Measurements from ENCODE around the gene WDR13. TPM values are rescaled to one million over a fixed set of nuclear protein-coding genes. Genes with fewer than 3 reads are reported as not detected.
"Not testable (repeated sequence)": the region's sequence is repeated elsewhere in the genome, so short reads cannot be mapped to it uniquely, and the experiment has no call there.

Gene WDR13
- 73.8 TPM for total RNA-seq (ENCODE audit: unreplicated experiment)
- long read RNA-seq, full-length matches to known transcripts = 64 of 83 reads
- long read RNA-seq, partial matches to known transcripts = 4 of 83 reads
- long read RNA-seq, other reads (novel, unspliced or antisense) = 15 of 83 reads

GRCh38 chrX:48597353-48598264 lies at the start of gene WDR13:
WDR13 (plus strand) TSS chrX:48597492; CDS start chrX:48597997, 505 bp downstream.
- Mint-ChIP-seq H3K9me3 (ENCODE audit: unreplicated experiment) (no peaks in the 10 kb centered on the region), H3K4me3 (ENCODE audit: unreplicated experiment) (peak within 1 kb of the TSS; percentile 97), H3K4me1 (ENCODE audit: unreplicated experiment) (peaks cover 4% of the 10 kb centered on the region), H3K36me3 (ENCODE audit: low read depth, unreplicated experiment) (peaks cover 6% of the 10 kb centered on the region), H3K27ac (ENCODE audit: unreplicated experiment) (peak within 1 kb of the TSS; percentile 99), H3K27me3 (ENCODE audit: unreplicated experiment) (peaks cover 2% of the 10 kb centered on the region)
- DNase-seq (ENCODE audit: low spot score) = peak; percentile 82
- no peak for TF ChIP-seq CTCF (IDR thresholded peaks at IDR 0.05; ENCODE audit: unreplicated experiment)

- TF ChIP-seq CTCF (IDR thresholded peaks at IDR 0.05; ENCODE audit: unreplicated experiment) = no peak
- no peak overlapping the region for H3K4me3 Mint-ChIP-seq (ENCODE audit: unreplicated experiment)
- no peak overlapping the region for H3K27ac Mint-ChIP-seq (ENCODE audit: unreplicated experiment)
- H3K27me3 Mint-ChIP-seq (ENCODE audit: unreplicated experiment) = no peaks in the 10 kb centered on the region
- H3K9me3 Mint-ChIP-seq (ENCODE audit: unreplicated experiment) = no peaks in the 10 kb centered on the region
- no peaks in the 10 kb centered on the region for H3K4me1 Mint-ChIP-seq (ENCODE audit: unreplicated experiment)
- peaks cover 9% of the 10 kb centered on the region for H3K36me3 Mint-ChIP-seq (ENCODE audit: low read depth, unreplicated experiment)
- no peak for DNase-seq (ENCODE audit: low spot score)
Observed at GRCh38 chrX:48548871-48549270, 48.4 kb upstream of the WDR13 start.

GRCh38 chrX:48555731-48556325 lies 41.5 kb upstream of the WDR13 start:
- not testable (repeated sequence) for H3K4me1 Mint-ChIP-seq (ENCODE audit: unreplicated experiment); DNase-seq (ENCODE audit: low spot score); H3K9me3 Mint-ChIP-seq (ENCODE audit: unreplicated experiment); H3K36me3 Mint-ChIP-seq (ENCODE audit: low read depth, unreplicated experiment); H3K27me3 Mint-ChIP-seq (ENCODE audit: unreplicated experiment); H3K4me3 Mint-ChIP-seq (ENCODE audit: unreplicated experiment)
- peak overlapping the region; percentile 42 for H3K27ac Mint-ChIP-seq (ENCODE audit: unreplicated experiment)

- H3K27me3 Mint-ChIP-seq (ENCODE audit: unreplicated experiment) = no peaks in the 10 kb centered on the region
- no peaks in the 10 kb centered on the region for H3K9me3 Mint-ChIP-seq (ENCODE audit: unreplicated experiment)
- H3K36me3 Mint-ChIP-seq (ENCODE audit: low read depth, unreplicated experiment) = no peaks in the 10 kb centered on the region
- H3K27ac Mint-ChIP-seq (ENCODE audit: unreplicated experiment) = no peak overlapping the region
- no peaks in the 10 kb centered on the region for H3K4me1 Mint-ChIP-seq (ENCODE audit: unreplicated experiment)
- H3K4me3 Mint-ChIP-seq (ENCODE audit: unreplicated experiment) = no peak overlapping the region
- DNase-seq (ENCODE audit: low spot score) = no peak
- no peak for TF ChIP-seq CTCF (IDR thresholded peaks at IDR 0.05; ENCODE audit: unreplicated experiment)
Observed at GRCh38 chrX:48558271-48558670, 39.0 kb upstream of the WDR13 start.

- Mint-ChIP-seq H3K27ac (ENCODE audit: unreplicated experiment) (no peak overlapping the region), H3K4me3 (ENCODE audit: unreplicated experiment) (no peak overlapping the region), H3K4me1 (ENCODE audit: unreplicated experiment) (no peaks in the 10 kb centered on the region), H3K27me3 (ENCODE audit: unreplicated experiment) (no peaks in the 10 kb centered on the region), H3K9me3 (ENCODE audit: unreplicated experiment) (no peaks in the 10 kb centered on the region), H3K36me3 (ENCODE audit: low read depth, unreplicated experiment) (no peaks in the 10 kb centered on the region)
- no peak for DNase-seq (ENCODE audit: low spot score)
- TF ChIP-seq CTCF (IDR thresholded peaks at IDR 0.05; ENCODE audit: unreplicated experiment) = no peak
Observed at GRCh38 chrX:48559636-48560035, 37.7 kb upstream of the WDR13 start.
